HepG2 (cell line): ENCODE results near the gene ARHGAP20. TPM values are rescaled to one million over a fixed set of nuclear protein-coding genes. Genes with fewer than 3 reads are reported as not detected.

Source experiments
- ATAC-seq: fragments of 200-7000 bp; cut with Tn5 transposase; 3 replicates; pipeline ENCODE4 v1.9.1; 2020; ENCODE audit warnings: mild to moderate bottlenecking, moderate library complexity
- BruUV-seq: library from RNA; stranded (reverse); fragments of 400-500 nt; replicated peaks from 2 replicates; lab custom pipeline; 2021; lab: Mats Ljungman, UMichigan
- CTCF ChIA-PET: fragments of 300-600 bp; formaldehyde crosslinking; extraction: SDS; loops from one replicate; lab custom pipeline; 2021; ENCODE audit warnings: low total read pairs, inconsistent platforms, low intra/inter-chr PET ratio; lab: Yijun Ruan, JAX
- POLR2A ChIA-PET: fragments of 350-600 bp; sonication (Branson Sonifier 250); formaldehyde crosslinking; loops from one replicate; lab custom pipeline; 2020; ENCODE audit warnings: antibody characterized with exemption, inconsistent platforms; lab: Yijun Ruan, JAX
- DNase-seq: peaks from one replicate; pipeline ENCODE4 v3.0.0-alpha.2; 2015; ENCODE audit warnings: low spot score
- FAIRE-seq: peaks from 3 replicates; lab custom pipeline; 2011; peaks lifted over from hg19 to GRCh38; lab: Jason Lieb, UNC
- H2AFZ ChIP-seq: one replicate; pipeline ENCODE4 v1.6.1; 2011; ENCODE audit warnings: low read length, inconsistent platforms
- H3K27ac ChIP-seq: fragments of 300-600 bp; 3 replicates; pipeline ENCODE4 v1.8.0; 2011; ENCODE audit warnings: mixed run types, mild to moderate bottlenecking, mixed read lengths, low read length, inconsistent platforms; ENCODE audit not compliant: insufficient read depth; ENCODE audit errors: extremely low read length
- H3K27me3 ChIP-seq, 2 experiments: fragments of 200-600 bp in 1 of 2; 2 replicates in 1 of 2; 3 replicates in 1 of 2; pipeline versions ENCODE4 v1.6.0 to v1.8.0; 2011; ENCODE audit warnings: low read length in 2 of 2, mild to moderate bottlenecking in 2 of 2, moderate library complexity in 2 of 2, inconsistent platforms in 1 of 2; ENCODE audit not compliant: insufficient read depth in 2 of 2, control insufficient read depth in 1 of 2
- H3K36me3 ChIP-seq, 2 experiments: fragments of 200-600 bp in 1 of 2; replicated peaks in 1 of 2; 2 replicates in 1 of 2; 3 replicates in 1 of 2; pipeline versions ENCODE4 v1.5.1 to v1.8.0; 2011; ENCODE audit warnings: low read length in 2 of 2, inconsistent platforms in 1 of 2; ENCODE audit not compliant: insufficient read depth in 2 of 2, control insufficient read depth in 1 of 2
- H3K4me1 ChIP-seq: 2 replicates; pipeline ENCODE4 v1.5.1; 2012; ENCODE audit warnings: low read length, inconsistent platforms; ENCODE audit not compliant: insufficient read depth
- H3K4me2 ChIP-seq: 2 replicates; pipeline ENCODE4 v1.6.0; 2011; ENCODE audit warnings: low read depth, low read length, inconsistent platforms
- H3K4me3 ChIP-seq, 3 experiments: fragments of 200-600 bp in 1 of 3; sonication (generic), shearing (Covaris generic) in 1 of 3; replicated peaks in 1 of 3; 2 replicates each; pipeline ENCODE4 v1.5.1; 2011 to 2016; ENCODE audit warnings: low read length in 3 of 3, inconsistent platforms in 2 of 3, low read depth in 2 of 3, mild to moderate bottlenecking in 2 of 3, control low read depth in 1 of 3, mixed read lengths in 1 of 3; ENCODE audit not compliant: insufficient read depth in 1 of 3
- H3K79me2 ChIP-seq: one replicate; pipeline ENCODE4 v1.6.1; 2011; ENCODE audit warnings: low read length, inconsistent platforms; ENCODE audit not compliant: insufficient read depth
- H3K9ac ChIP-seq: 2 replicates; pipeline ENCODE4 v1.6.0; 2011; ENCODE audit warnings: mild to moderate bottlenecking, low read depth, low read length, inconsistent platforms; ENCODE audit not compliant: insufficient read depth
- H3K9me3 ChIP-seq: 2 replicates; pipeline ENCODE4 v1.5.1; 2012; ENCODE audit warnings: mild to moderate bottlenecking, low read length
- H4K20me1 ChIP-seq: 2 replicates; pipeline ENCODE4 v1.6.0; 2011; ENCODE audit warnings: inconsistent platforms, mild to moderate bottlenecking, low read length, moderate library complexity; ENCODE audit not compliant: insufficient read depth
- ATF1 ChIP-seq: IDR thresholded peaks from 2 replicates; pipeline ENCODE4 v1.6.1; 2016; ENCODE audit warnings: mild to moderate bottlenecking, control low read depth
- FOSL2 ChIP-seq: sonication (generic); formaldehyde crosslinking; IDR thresholded peaks from 2 replicates; pipeline ENCODE4 v1.4.0; 2020; ENCODE audit warnings: missing genetic modification reagents
- GABPB1 ChIP-seq: IDR thresholded peaks from 2 replicates; pipeline ENCODE4 v1.6.1; 2016; ENCODE audit warnings: mild to moderate bottlenecking, missing genetic modification reagents, moderate library complexity, missing compliant biosample characterization
- MAFF ChIP-seq: IDR thresholded peaks from 2 replicates; pipeline ENCODE4 v1.6.1; 2011; ENCODE audit warnings: low read depth, low read length, improper control_type of control experiment
- MAFK ChIP-seq, 2 experiments: IDR thresholded peaks in 1 of 2; conservative IDR thresholded peaks in 1 of 2; 2 replicates each; pipeline ENCODE4 v1.6.1; 2011; ENCODE audit warnings: improper control_type of control experiment in 2 of 2, low read length in 2 of 2
- PLRG1 ChIP-seq: fragments of 450-650 bp; conservative IDR thresholded peaks from 2 replicates; pipeline ENCODE4 v1.6.1; 2016
- POLR2A ChIP-seq, 2 experiments: IDR thresholded peaks; 2 replicates each; pipeline ENCODE4 v1.6.1; 2011; ENCODE audit warnings: low read depth in 2 of 2, low read length in 2 of 2, mild to moderate bottlenecking in 1 of 2, moderate library complexity in 1 of 2; ENCODE audit not compliant: insufficient read depth in 1 of 2
- RCOR2 ChIP-seq: IDR thresholded peaks from 2 replicates; pipeline ENCODE4 v1.6.1; 2016; ENCODE audit warnings: missing biosample characterization, missing genetic modification reagents
- REPIN1 ChIP-seq: sonication (generic); formaldehyde crosslinking; IDR thresholded peaks from 2 replicates; pipeline ENCODE4 v1.8.0; 2022; ENCODE audit warnings: missing genetic modification reagents, low read depth, mild to moderate bottlenecking, borderline replicate concordance
- ZKSCAN8 ChIP-seq: IDR thresholded peaks from 2 replicates; pipeline ENCODE4 v1.6.1; 2016; ENCODE audit warnings: borderline replicate concordance, missing genetic modification reagents, missing compliant biosample characterization
- ZNF3 ChIP-seq: IDR thresholded peaks from 2 replicates; pipeline ENCODE4 v1.7.0; 2017; ENCODE audit warnings: inconsistent platforms
- ZNF570 ChIP-seq: sonication (generic); formaldehyde crosslinking; IDR thresholded peaks from 2 replicates; pipeline ENCODE4 v1.4.0; 2020; ENCODE audit warnings: mild to moderate bottlenecking, missing genetic modification reagents, borderline replicate concordance
- ZNF878 ChIP-seq: sonication (generic); formaldehyde crosslinking; IDR thresholded peaks from 2 replicates; pipeline ENCODE4 v1.8.1; 2023; ENCODE audit warnings: mild to moderate bottlenecking, missing genetic modification reagents, moderate library complexity
- WGBS: methylation state at CpG from one replicate; pipeline ENCODE4 v1.1.6; 2017; ENCODE audit warnings: low lambda C conversion rate; 5-methylcytosine and 5-hydroxymethylcytosine counted together
- in situ Hi-C: cut with HindIII; loops from 2 replicates; pipeline ENCODE4 v1.10.0; 2017; ENCODE audit warnings: low pct_unique_long_range_greater_than_20kb; ENCODE audit not compliant: extremely low pct_ligation_motif_present
- intact Hi-C: fragments of 100-400 bp; cut with micrococcal nuclease; formaldehyde crosslinking; loops from one replicate; pipeline ENCODE4 v1.10.0; 2022; ENCODE audit not compliant: unreplicated experiment
- polyA plus RNA-seq, 8 experiments: library from polyadenylated mRNA; depleted of rRNA in 3 of 8; stranded (reverse) in 7 of 8; unstranded in 1 of 8; fragments of >200 nt; fragmentation: Illumina TruSeq in 4 of 8; extraction: Trizol in 4 of 8; gene quantifications; 2 replicates each; pipeline versions ENCODE4 v1.2.1 to v1.2.3, GENCODE V29; 2011 to 2016; ENCODE audit warnings: low read depth in 4 of 8, missing spikeins in 1 of 8, mixed read lengths in 1 of 8; ENCODE audit not compliant: insufficient read depth in 1 of 8
- total RNA-seq, 5 experiments: library from RNA; depleted of rRNA; stranded (reverse); fragments of >200 nt; fragmentation: Illumina TruSeq; extraction: Trizol; gene quantifications; 2 replicates each; pipeline ENCODE4 v1.2.3, GENCODE V29; 2016; ENCODE audit warnings: low read depth in 1 of 5
- TF ChIP-seq, protein P1 (sequence below): sonication (generic); formaldehyde crosslinking; IDR thresholded peaks from 2 replicates; pipeline ENCODE4 v1.4.0; 2020; ENCODE audit warnings: missing genetic modification reagents
- TF ChIP-seq, protein P2 (sequence below): sonication (generic); formaldehyde crosslinking; IDR thresholded peaks from 2 replicates; pipeline ENCODE4 v1.4.0; 2020; ENCODE audit warnings: mild to moderate bottlenecking, missing genetic modification reagents

ARHGAP20 gene
- total and polyA plus RNA-seq, 2 of the 13 experiments (the other 11 are each of a cell fraction or from before 2014, with no cell fraction given): not detected

DNA sequence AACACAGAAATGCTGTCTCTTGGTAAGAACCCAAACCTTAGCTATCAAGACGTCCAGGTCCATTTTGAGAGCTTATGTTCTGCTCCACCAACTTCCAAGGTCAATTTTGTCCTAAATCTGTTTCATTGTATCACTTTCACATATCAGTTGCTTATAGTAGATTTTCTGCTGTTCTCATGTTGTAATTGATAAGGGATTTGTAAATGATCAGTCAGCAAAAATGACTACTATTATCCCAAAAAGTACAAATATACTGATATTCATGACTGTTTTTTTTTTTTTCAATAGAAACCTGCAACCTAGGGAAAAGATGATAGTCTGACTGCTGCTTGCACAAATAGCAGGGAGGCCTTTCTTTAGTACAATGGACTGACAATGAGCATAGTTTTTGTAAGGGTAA, 128.1 kb downstream of the ARHGAP20 start:
- ChIA-PET POLR2A (no interaction called here), CTCF (no interaction called here)
- no TSS peak for BruUV-seq
- in situ Hi-C loops: no loop called here
- H4K20me1 ChIP-seq: no peaks in the 10 kb centered on the region
- ATAC-seq: no peak
- no peak overlapping the region for H2AFZ ChIP-seq
- H3K9me3 ChIP-seq: no peaks in the 10 kb centered on the region
- no peak for DNase-seq
- FAIRE-seq: no peak
- no peak overlapping the region for H3K4me2 ChIP-seq
- TF ChIP-seq MAFF (peak; percentile 77), MAFK (conservative IDR thresholded peaks at IDR 0.05 in 1 of 2, IDR thresholded peaks at IDR 0.05 in 1 of 2; ENCODE audit: low read length in 2 of 2) (peak; percentile 57 to 87), PLRG1 (no peak)
- intact Hi-C loops: no loop called here
- WGBS: 0% methylated on average over 1 of the region's 1 CpG
- H3K4me1 ChIP-seq: no peaks in the 10 kb centered on the region
- no peak overlapping the region for H3K9ac ChIP-seq
- no peak overlapping the region for H3K4me3 ChIP-seq
- H3K27ac ChIP-seq: no peak overlapping the region
- no peaks in the 10 kb centered on the region for H3K36me3 ChIP-seq
- H3K79me2 ChIP-seq: no peaks in the 10 kb centered on the region
- H3K27me3 ChIP-seq: peaks cover 0 to 4% of the 10 kb centered on the region in 2 experiments; a peak in 1 of 5 replicates

DNA sequence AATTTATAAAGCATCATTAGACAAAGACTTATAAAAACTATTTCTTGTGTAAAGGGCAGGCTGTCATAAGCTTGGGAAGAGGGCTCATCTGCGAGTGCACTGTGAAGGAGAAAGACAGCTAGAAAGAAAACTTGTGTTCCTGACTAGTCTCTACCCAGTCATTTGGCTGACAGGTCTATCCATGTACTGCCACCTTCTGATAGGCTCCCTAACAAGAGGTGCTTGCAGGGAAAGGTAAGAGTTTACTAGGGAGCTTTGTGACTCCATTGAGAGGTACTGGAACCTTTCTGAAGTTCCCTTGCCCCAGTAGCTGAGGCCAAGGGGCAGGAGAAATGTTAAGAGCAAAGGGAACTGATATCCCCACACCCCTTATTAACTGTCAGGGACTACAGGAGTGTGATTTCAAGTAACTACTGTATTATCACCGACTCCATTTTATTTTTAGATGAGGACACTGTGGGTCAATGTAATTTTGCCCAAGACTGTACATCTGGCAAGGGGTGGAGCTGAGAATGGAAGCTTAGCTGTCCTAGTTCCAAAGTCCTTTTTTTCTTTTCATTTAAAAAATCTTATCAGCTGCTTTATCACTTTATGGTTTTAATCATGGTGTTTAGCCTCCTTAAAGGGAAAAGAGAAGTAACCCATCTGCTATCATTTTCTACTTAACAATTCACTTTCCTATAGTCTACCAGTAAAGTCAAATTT, 129.4 kb downstream of the ARHGAP20 start:
- Histone ChIP-seq H3K27ac (no peak overlapping the region), H3K27me3 (peaks cover 0 to 4% of the 10 kb centered on the region in 2 experiments; a peak in 1 of 5 replicates), H3K4me2 (no peak overlapping the region), H2AFZ (no peak overlapping the region), H3K36me3 (no peaks in the 10 kb centered on the region), H3K9ac (no peak overlapping the region), H3K79me2 (no peaks in the 10 kb centered on the region), H4K20me1 (no peaks in the 10 kb centered on the region), H3K4me3 (no peak overlapping the region), H3K4me1 (no peaks in the 10 kb centered on the region), H3K9me3 (no peaks in the 10 kb centered on the region)
- no peak for DNase-seq
- in situ Hi-C loops (no loop called here), intact Hi-C loops (no loop called here)
- FAIRE-seq: no peak
- ChIA-PET CTCF (no interaction called here), POLR2A (no interaction called here)
- BruUV-seq: no TSS peak
- ATAC-seq: no peak
- WGBS: 0% methylated on average over 2 of the region's 2 CpGs
- TF ChIP-seq FOSL2 (CRISPR knock-in tag) (no peak), REPIN1 (CRISPR knock-in tag) (no peak), POLR2A (IDR thresholded peaks at IDR 0.05; ENCODE audit: insufficient read depth in 1 of 2, low read depth in 2 of 2, low read length in 2 of 2) (no peak), ATF1 (no peak), ZNF570 (no peak), GABPB1 (CRISPR knock-in tag) (no peak), ZNF878 (CRISPR knock-in tag) (no peak), RCOR2 (CRISPR knock-in tag) (no peak), ZNF3 (CRISPR knock-in tag) (no peak), ZKSCAN8 (CRISPR knock-in tag) (no peak)
- TF ChIP-seq, protein P1, sequence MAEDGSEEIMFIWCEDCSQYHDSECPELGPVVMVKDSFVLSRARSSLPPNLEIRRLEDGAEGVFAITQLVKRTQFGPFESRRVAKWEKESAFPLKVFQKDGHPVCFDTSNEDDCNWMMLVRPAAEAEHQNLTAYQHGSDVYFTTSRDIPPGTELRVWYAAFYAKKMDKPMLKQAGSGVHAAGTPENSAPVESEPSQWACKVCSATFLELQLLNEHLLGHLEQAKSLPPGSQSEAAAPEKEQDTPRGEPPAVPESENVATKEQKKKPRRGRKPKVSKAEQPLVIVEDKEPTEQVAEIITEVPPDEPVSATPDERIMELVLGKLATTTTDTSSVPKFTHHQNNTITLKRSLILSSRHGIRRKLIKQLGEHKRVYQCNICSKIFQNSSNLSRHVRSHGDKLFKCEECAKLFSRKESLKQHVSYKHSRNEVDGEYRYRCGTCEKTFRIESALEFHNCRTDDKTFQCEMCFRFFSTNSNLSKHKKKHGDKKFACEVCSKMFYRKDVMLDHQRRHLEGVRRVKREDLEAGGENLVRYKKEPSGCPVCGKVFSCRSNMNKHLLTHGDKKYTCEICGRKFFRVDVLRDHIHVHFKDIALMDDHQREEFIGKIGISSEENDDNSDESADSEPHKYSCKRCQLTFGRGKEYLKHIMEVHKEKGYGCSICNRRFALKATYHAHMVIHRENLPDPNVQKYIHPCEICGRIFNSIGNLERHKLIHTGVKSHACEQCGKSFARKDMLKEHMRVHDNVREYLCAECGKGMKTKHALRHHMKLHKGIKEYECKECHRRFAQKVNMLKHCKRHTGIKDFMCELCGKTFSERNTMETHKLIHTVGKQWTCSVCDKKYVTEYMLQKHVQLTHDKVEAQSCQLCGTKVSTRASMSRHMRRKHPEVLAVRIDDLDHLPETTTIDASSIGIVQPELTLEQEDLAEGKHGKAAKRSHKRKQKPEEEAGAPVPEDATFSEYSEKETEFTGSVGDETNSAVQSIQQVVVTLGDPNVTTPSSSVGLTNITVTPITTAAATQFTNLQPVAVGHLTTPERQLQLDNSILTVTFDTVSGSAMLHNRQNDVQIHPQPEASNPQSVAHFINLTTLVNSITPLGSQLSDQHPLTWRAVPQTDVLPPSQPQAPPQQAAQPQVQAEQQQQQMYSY: no peak
- TF ChIP-seq, protein P2, sequence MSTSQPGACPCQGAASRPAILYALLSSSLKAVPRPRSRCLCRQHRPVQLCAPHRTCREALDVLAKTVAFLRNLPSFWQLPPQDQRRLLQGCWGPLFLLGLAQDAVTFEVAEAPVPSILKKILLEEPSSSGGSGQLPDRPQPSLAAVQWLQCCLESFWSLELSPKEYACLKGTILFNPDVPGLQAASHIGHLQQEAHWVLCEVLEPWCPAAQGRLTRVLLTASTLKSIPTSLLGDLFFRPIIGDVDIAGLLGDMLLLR (CRISPR knock-in tag): no peak
